Panc1 (cell line): Measurements from ENCODE around the gene DAAM2.

Experiments used
- POLR2AphosphoS5 ChIP-seq: IDR thresholded peaks from 2 replicates; pipeline ENCODE4 v1.6.1; 2012; ENCODE audit warnings: mild to moderate bottlenecking, low read depth, low read length, moderate library complexity
- TCF7L2 ChIP-seq: IDR thresholded peaks from 2 replicates; pipeline ENCODE4 v1.6.1; 2011; ENCODE audit warnings: mild to moderate bottlenecking, low read depth, low read length, inconsistent platforms
- TF ChIP-seq, protein P1 (sequence below): fragments of 450-650 bp; IDR thresholded peaks from 2 replicates; pipeline ENCODE4 v1.5.1; 2017; ENCODE audit warnings: mild to moderate bottlenecking

DNA sequence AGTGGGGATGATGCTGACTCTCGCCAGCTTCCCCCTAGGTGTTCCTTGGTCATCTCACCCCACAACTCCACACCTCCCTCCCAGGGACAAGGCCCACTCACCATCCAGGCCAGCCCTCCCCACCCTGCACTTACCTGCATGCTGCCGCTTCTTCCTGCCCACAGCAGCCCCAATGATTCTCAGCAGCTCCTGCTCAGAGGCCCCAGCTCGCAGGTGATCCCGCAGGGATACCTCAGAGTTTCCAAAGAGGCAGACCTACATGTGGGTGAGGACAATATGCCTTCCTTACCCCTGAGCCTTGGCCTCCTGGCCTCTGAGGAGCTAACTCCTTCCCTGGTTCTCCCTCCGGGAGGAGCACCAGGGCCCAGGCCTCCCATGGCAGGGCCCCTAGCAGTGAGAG, 117.5 kb downstream of the DAAM2 start:
- TF ChIP-seq, protein P1, sequence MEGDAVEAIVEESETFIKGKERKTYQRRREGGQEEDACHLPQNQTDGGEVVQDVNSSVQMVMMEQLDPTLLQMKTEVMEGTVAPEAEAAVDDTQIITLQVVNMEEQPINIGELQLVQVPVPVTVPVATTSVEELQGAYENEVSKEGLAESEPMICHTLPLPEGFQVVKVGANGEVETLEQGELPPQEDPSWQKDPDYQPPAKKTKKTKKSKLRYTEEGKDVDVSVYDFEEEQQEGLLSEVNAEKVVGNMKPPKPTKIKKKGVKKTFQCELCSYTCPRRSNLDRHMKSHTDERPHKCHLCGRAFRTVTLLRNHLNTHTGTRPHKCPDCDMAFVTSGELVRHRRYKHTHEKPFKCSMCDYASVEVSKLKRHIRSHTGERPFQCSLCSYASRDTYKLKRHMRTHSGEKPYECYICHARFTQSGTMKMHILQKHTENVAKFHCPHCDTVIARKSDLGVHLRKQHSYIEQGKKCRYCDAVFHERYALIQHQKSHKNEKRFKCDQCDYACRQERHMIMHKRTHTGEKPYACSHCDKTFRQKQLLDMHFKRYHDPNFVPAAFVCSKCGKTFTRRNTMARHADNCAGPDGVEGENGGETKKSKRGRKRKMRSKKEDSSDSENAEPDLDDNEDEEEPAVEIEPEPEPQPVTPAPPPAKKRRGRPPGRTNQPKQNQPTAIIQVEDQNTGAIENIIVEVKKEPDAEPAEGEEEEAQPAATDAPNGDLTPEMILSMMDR = no peak
- no peak for TF ChIP-seq POLR2AphosphoS5
- no peak for TF ChIP-seq TCF7L2
